Gastrocnemius medialis (tissue), 4 donors: ENCODE measurements around the gene THOP1. TPM values are rescaled to one million over a fixed set of nuclear protein-coding genes. Genes with fewer than 3 reads are reported as not detected.

Experiments used
- ATAC-seq, 2 donors: fragments of 150-250 bp; one replicate each; pipeline ENCODE4 v1.9.1; 2016
- DNase-seq, 2 donors: peaks; one replicate each; pipeline ENCODE4 v3.0.0-alpha.2; 2019
- H3K27ac ChIP-seq, 4 donors: fragments of 200-600 bp; sonication (generic); 1 replicate in 1 of 4; 2 replicates in 3 of 4; pipeline ENCODE4 v1.5.1; 2016 to 2018; ENCODE audit warnings: mild to moderate bottlenecking in 2 of 4, moderate library complexity in 1 of 4
- H3K27me3 ChIP-seq, 3 donors: fragments of 200-600 bp; sonication (generic) in 2 of 3; 1 replicate in 1 of 3; 2 replicates in 2 of 3; pipeline versions ENCODE4 v1.5.1 to v1.6.0; 2016 to 2019; ENCODE audit warnings: mild to moderate bottlenecking in 1 of 3, moderate library complexity in 1 of 3
- H3K36me3 ChIP-seq, 2 donors: fragments of 200-600 bp; sonication (generic) in 1 of 2; one replicate each; pipeline ENCODE4 v1.5.1; 2017 to 2018
- H3K4me1 ChIP-seq, 2 donors: fragments of 200-600 bp; sonication (generic) in 1 of 2; one replicate each; pipeline ENCODE4 v1.5.1; 2016 to 2017; ENCODE audit warnings: mild to moderate bottlenecking in 2 of 2
- H3K4me3 ChIP-seq, 4 donors: fragments of 200-600 bp; sonication (generic) in 3 of 4; 1 replicate in 1 of 4; 2 replicates in 3 of 4; pipeline ENCODE4 v1.5.1; 2016 to 2019; ENCODE audit warnings: mild to moderate bottlenecking in 2 of 4
- H3K9me3 ChIP-seq, 3 donors: fragments of 200-600 bp; sonication (generic) in 2 of 3; 1 replicate in 1 of 3; 2 replicates in 2 of 3; pipeline ENCODE4 v1.5.1; 2016 to 2019
- POLR2A ChIP-seq, 2 donors: fragments of 450-650 bp; IDR thresholded peaks; one replicate each; pipeline ENCODE4 v1.6.1; 2017; ENCODE audit warnings: antibody characterized with exemption in 2 of 2, mild to moderate bottlenecking in 2 of 2, moderate library complexity in 2 of 2
- in situ Hi-C, 4 donors: fragments of 200-750 bp; cut with MboI; loops; one replicate each; pipeline versions ENCODE4 v1.15.0 to v1.8.0; 2017; ENCODE audit warnings: low sequenced_read_pairs in 4 of 4
- intact Hi-C: fragments of 100-400 bp; cut with DNase I; formaldehyde crosslinking; loops from one replicate; pipeline ENCODE4 v1.15.1; 2023; ENCODE audit warnings: low total_unique reads
- total RNA-seq, 4 donors: library from RNA; depleted of rRNA; stranded (reverse); fragments of >200 nt; gene quantifications; one replicate each; pipeline versions ENCODE4 v1.1.0 to v1.2.3, GENCODE V29; 2016
- TF ChIP-seq, protein P1 (sequence below), 5 experiments: fragments of 450-650 bp in 3 of 5; fragments of 200-600 bp in 2 of 5; sonication (generic) in 2 of 5; IDR thresholded peaks in 4 of 5; conservative IDR thresholded peaks in 1 of 5; 1 replicate in 4 of 5; 2 replicates in 1 of 5; pipeline ENCODE4 v1.5.1; 2016 to 2019; ENCODE audit warnings: antibody characterized with exemption in 5 of 5, mild to moderate bottlenecking in 3 of 5, moderate library complexity in 3 of 5

The THOP1 gene
- total RNA-seq, 4 donors from 2014 or later = 31.5 to 114 (median 73.0) TPM

DNA sequence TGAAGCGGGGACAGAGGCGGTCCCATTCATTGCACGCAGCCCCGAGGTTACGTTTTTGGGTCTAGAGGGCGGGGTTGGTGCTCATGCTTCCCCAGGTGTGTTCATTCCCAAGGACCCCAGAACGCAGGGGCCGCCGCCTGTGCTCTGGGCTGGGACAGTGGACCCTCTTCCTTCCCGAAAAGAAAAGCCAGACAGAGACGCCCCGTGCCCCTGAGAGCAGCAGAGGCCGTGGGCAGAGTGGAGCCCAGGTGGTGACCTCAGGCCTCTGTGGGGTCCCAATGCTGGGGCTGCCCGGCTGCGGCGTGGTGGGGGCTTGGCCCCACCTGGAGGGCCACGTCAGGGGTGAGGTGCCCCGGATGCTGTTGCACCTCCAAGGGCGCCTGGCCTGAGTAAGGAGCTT is 17.6 kb upstream of the THOP1 start:
- Histone ChIP-seq H3K4me3 (no peak overlapping the region), H3K27me3 (no peaks in the 10 kb centered on the region), H3K36me3 (peaks cover 0 to 51% of the 10 kb centered on the region in 2 donors), H3K27ac (no peak overlapping the region), H3K4me1 (peaks cover 21 to 35% of the 10 kb centered on the region in 2 donors), H3K9me3 (no peaks in the 10 kb centered on the region)
- intact Hi-C loops = no loop called here
- DNase-seq (no peak), ATAC-seq (no peak)
- TF ChIP-seq, protein P1, sequence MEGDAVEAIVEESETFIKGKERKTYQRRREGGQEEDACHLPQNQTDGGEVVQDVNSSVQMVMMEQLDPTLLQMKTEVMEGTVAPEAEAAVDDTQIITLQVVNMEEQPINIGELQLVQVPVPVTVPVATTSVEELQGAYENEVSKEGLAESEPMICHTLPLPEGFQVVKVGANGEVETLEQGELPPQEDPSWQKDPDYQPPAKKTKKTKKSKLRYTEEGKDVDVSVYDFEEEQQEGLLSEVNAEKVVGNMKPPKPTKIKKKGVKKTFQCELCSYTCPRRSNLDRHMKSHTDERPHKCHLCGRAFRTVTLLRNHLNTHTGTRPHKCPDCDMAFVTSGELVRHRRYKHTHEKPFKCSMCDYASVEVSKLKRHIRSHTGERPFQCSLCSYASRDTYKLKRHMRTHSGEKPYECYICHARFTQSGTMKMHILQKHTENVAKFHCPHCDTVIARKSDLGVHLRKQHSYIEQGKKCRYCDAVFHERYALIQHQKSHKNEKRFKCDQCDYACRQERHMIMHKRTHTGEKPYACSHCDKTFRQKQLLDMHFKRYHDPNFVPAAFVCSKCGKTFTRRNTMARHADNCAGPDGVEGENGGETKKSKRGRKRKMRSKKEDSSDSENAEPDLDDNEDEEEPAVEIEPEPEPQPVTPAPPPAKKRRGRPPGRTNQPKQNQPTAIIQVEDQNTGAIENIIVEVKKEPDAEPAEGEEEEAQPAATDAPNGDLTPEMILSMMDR (IDR thresholded peaks at IDR 0.05 in 4 of 5, conservative IDR thresholded peaks at IDR 0.05 in 1 of 5) = no peak
- no peak for TF ChIP-seq POLR2A (IDR thresholded peaks at IDR 0.05)
- in situ Hi-C loops = no loop called here

DNA sequence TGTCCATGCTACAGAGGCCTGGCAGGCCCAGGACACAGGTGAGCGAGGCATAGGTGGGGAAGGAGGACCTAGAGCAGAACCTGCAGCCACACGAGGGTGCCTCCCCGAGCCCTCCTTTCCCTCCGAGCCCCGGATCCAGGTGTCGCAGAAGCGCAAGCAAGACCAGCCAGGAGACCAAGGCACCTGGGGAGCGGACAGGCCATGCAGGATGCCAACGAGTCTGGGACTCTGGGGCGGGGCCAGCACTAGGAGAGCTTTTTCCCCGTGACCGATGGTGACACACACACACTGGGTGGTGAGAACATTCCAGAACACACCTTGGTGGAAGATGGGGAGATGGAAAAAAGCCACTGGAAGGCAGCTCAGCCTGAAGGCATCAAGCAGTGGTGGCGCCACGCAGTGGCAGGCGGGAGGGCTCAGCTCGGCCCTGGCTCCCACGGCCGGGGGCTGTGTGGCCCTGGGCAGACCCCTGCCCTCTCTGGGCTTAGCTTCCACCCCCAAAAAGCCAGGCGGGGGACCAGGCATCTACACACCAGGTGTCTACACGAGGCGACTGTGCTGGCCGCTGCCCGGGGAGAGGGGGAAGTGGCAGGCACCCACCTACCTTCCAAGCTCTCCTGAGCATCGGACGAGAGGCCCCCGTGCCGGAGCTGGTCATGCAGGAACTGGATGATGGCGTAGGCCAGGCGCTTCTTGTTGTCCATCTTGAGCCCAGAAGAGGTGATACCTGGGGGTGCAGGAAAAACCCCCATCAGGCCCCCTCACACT is 16.8 kb upstream of the THOP1 start:
- Histone ChIP-seq H3K4me3 (no peak overlapping the region), H3K4me1 (peaks cover 21 to 35% of the 10 kb centered on the region in 2 donors), H3K27me3 (no peaks in the 10 kb centered on the region), H3K36me3 (peaks cover 0 to 42% of the 10 kb centered on the region in 2 donors), H3K27ac (no peak overlapping the region), H3K9me3 (no peaks in the 10 kb centered on the region)
- intact Hi-C loops (no loop called here), in situ Hi-C loops (no loop called here)
- no peak for ATAC-seq
- DNase-seq = no peak
- no peak for TF ChIP-seq POLR2A (IDR thresholded peaks at IDR 0.05)
- TF ChIP-seq, protein P1 (IDR thresholded peaks at IDR 0.05 in 4 of 5, conservative IDR thresholded peaks at IDR 0.05 in 1 of 5) = no peak

DNA sequence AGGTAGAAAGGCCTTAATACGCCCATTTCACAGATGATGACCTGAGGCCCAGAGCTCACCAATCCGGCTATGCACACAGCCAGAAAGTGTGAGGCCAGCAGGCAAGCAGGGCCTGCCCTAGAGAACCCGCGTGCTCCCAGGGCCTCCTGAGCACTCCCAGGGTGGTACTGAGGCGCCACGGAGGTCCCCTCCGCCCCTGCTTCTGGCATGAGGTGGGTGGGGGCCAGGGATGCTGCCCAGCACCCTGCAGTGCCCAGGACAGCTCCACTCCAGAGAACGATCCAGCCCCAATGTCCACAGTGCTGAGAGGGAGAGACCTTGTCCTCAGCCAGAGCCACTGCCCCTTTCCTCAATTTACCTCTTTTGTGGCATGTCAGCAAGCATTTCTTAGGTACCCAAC is 16.1 kb upstream of the THOP1 start:
- Histone ChIP-seq H3K4me1 (peaks cover 24 to 39% of the 10 kb centered on the region in 2 donors), H3K36me3 (peaks cover 0 to 36% of the 10 kb centered on the region in 2 donors)

DNA sequence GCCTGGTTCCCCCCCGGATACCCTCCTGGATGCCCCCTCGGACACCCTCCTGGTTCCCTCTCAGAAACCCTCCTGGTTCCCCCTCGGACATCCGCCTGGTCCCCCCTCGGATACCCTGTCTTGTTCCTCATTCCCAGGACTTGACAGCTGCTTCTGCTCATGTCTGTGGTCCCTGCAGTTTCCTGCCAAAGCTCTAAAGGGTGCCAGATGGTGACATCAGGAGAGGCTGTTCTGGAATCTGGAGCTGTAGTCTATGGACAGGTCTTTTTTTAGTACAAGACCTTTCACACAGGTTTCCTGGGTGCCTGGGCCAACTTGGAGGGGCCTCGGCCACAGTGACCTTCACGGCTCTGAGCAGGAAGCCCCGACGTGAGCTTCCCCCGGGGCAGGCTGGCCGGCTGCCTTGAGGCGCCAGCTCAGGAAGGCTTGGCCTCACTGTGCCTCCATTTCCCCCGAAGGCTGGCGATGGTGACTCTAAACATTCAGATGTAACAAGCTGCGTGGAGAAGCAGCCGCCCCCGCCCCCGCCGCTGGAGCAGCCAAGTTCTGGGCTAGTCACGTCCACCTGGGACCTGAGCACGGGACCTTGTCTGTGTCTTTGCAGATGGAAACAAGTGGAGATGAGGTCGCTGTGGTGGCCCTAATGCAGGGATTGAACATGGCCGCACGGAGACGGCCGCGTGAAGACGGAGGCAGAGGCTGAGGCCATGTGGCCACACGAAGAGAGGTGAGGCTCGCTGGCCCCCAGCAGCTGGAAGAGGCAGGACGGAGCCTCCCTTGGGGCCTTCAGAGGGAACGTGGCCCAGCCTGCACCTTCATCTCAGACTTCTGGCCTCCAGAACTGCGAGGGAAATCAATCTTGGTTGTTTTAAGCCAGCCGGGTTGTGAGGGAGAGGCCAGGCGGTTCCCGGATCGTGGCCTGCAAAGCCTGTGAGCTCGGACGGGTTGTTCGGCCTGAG is 15.0 kb upstream of the THOP1 start:
- Histone ChIP-seq H3K9me3 (no peaks in the 10 kb centered on the region), H3K36me3 (peaks cover 0 to 25% of the 10 kb centered on the region in 2 donors), H3K4me1 (peaks cover 34 to 50% of the 10 kb centered on the region in 2 donors), H3K27ac (peak overlapping the region; percentile 53 to 81 (median 70)), H3K4me3 (peak overlapping the region in 1 of 4 donors; percentile 1), H3K27me3 (no peaks in the 10 kb centered on the region)
- in situ Hi-C loops = no loop called here
- DNase-seq (peak in 1 of 2 donors; percentile 68), ATAC-seq (peak; percentile 52 to 72)
- TF ChIP-seq POLR2A (IDR thresholded peaks at IDR 0.05) = no peak
- TF ChIP-seq, protein P1 (IDR thresholded peaks at IDR 0.05 in 4 of 5, conservative IDR thresholded peaks at IDR 0.05 in 1 of 5) = no peak
- intact Hi-C loops = no loop called here

More for the DNA sequence above, 16.1 kb upstream of the THOP1 start:
- no peak for ATAC-seq
- no peak for DNase-seq
- Histone ChIP-seq H3K9me3 (no peaks in the 10 kb centered on the region), H3K27ac (no peak overlapping the region), H3K27me3 (no peaks in the 10 kb centered on the region), H3K4me3 (no peak overlapping the region)
- intact Hi-C loops = no loop called here
- in situ Hi-C loops = no loop called here
- no peak for TF ChIP-seq POLR2A (IDR thresholded peaks at IDR 0.05)
- TF ChIP-seq, protein P1 (IDR thresholded peaks at IDR 0.05 in 4 of 5, conservative IDR thresholded peaks at IDR 0.05 in 1 of 5) = no peak
